Panc1 (cell line): ENCODE results near the gene EIF4E3. TPM values are rescaled to one million over a fixed set of nuclear protein-coding genes. Genes with fewer than 3 reads are reported as not detected.

Experiments used
- ATAC-seq: fragments of 200-7000 bp; cut with Tn5 transposase; 2 replicates; pipeline ENCODE4 v1.9.1; 2020; ENCODE audit warnings: mild to moderate bottlenecking, moderate library complexity
- BruUV-seq: library from RNA; stranded (reverse); fragments of 400-500 nt; replicated peaks from 2 replicates; lab custom pipeline; 2021; lab: Mats Ljungman, UMichigan
- CTCF ChIA-PET: fragments of 300-600 bp; sonication (Branson Sonifier 250); formaldehyde crosslinking; loops from one replicate; lab custom pipeline; 2022; ENCODE audit warnings: antibody characterized with exemption; lab: Charles Lee
- POLR2A ChIA-PET: fragments of 300-600 bp; sonication (Branson Sonifier 250); formaldehyde crosslinking; loops from one replicate; lab custom pipeline; 2022; ENCODE audit warnings: antibody characterized with exemption; lab: Charles Lee
- DNase-seq: peaks from one replicate; pipeline ENCODE4 v3.0.0-alpha.2; 2010; ENCODE audit warnings: low read depth, low spot score
- H3K27ac ChIP-seq: 2 replicates; pipeline ENCODE4 v1.5.1; 2011; ENCODE audit warnings: mild to moderate bottlenecking, low read length, inconsistent platforms
- H3K27me3 ChIP-seq: fragments of 200-500 bp; sonication (Bioruptor generic); 2 replicates; pipeline ENCODE4 v1.6.0; 2014; ENCODE audit warnings: low read length, inconsistent platforms; ENCODE audit not compliant: control insufficient read depth, insufficient read depth
- H3K36me3 ChIP-seq: fragments of 200-500 bp; sonication (Bioruptor generic); 2 replicates; pipeline ENCODE4 v1.5.1; 2014; ENCODE audit warnings: inconsistent platforms, mild to moderate bottlenecking, low read length, moderate library complexity; ENCODE audit not compliant: control insufficient read depth, insufficient read depth
- H3K4me1 ChIP-seq: 2 replicates; pipeline ENCODE4 v1.5.1; 2011; ENCODE audit warnings: inconsistent platforms, mild to moderate bottlenecking, low read length, moderate library complexity; ENCODE audit not compliant: control insufficient read depth, insufficient read depth
- H3K4me3 ChIP-seq, 2 experiments: 2 replicates each; pipeline ENCODE4 v1.5.1; 2011 to 2012; ENCODE audit warnings: low read depth in 2 of 2, low read length in 2 of 2, mild to moderate bottlenecking in 2 of 2, inconsistent platforms in 1 of 2, moderate library complexity in 1 of 2
- H3K9me3 ChIP-seq: fragments of 200-500 bp; sonication (Bioruptor generic); 2 replicates; pipeline ENCODE4 v1.5.1; 2014; ENCODE audit warnings: low read depth, mild to moderate bottlenecking, inconsistent platforms, low read length, moderate library complexity; ENCODE audit not compliant: control insufficient read depth, insufficient read depth
- POLR2AphosphoS5 ChIP-seq: IDR thresholded peaks from 2 replicates; pipeline ENCODE4 v1.6.1; 2012; ENCODE audit warnings: mild to moderate bottlenecking, low read depth, low read length, moderate library complexity
- SIN3A ChIP-seq: IDR thresholded peaks from 2 replicates; pipeline ENCODE4 v1.6.1; 2012; ENCODE audit warnings: low read depth, mild to moderate bottlenecking, low read length, moderate library complexity, borderline replicate concordance; ENCODE audit not compliant: insufficient read depth
- TCF7L2 ChIP-seq: IDR thresholded peaks from 2 replicates; pipeline ENCODE4 v1.6.1; 2011; ENCODE audit warnings: mild to moderate bottlenecking, low read depth, low read length, inconsistent platforms
- in situ Hi-C: cut with HindIII; loops from 2 replicates; pipeline ENCODE4 v1.10.0; 2016; ENCODE audit warnings: low sequenced_read_pairs, low pct_unique_long_range_greater_than_20kb
- intact Hi-C: fragments of 100-400 bp; cut with micrococcal nuclease; formaldehyde crosslinking; loops from one replicate; pipeline ENCODE4 v1.10.0; 2022; ENCODE audit not compliant: unreplicated experiment
- total RNA-seq: library from RNA; stranded (reverse); gene quantifications from one replicate; pipeline ENCODE4 v1.2.1, GENCODE V29; 2021; ENCODE audit not compliant: unreplicated experiment
- TF ChIP-seq, protein P1 (sequence below), 2 experiments: IDR thresholded peaks; 2 replicates each; pipeline ENCODE4 v1.6.1; 2011 to 2012; ENCODE audit warnings: low read depth in 2 of 2, control low read depth in 1 of 2, low read length in 1 of 2, mild to moderate bottlenecking in 1 of 2, moderate library complexity in 1 of 2; ENCODE audit not compliant: insufficient read depth in 1 of 2
- TF ChIP-seq, protein P2 (sequence below): fragments of 450-650 bp; IDR thresholded peaks from 2 replicates; pipeline ENCODE4 v1.5.1; 2017; ENCODE audit warnings: mild to moderate bottlenecking

The EIF4E3 gene
- total RNA-seq, 1 experiment from 2014 or later: 0.39 TPM

DNA sequence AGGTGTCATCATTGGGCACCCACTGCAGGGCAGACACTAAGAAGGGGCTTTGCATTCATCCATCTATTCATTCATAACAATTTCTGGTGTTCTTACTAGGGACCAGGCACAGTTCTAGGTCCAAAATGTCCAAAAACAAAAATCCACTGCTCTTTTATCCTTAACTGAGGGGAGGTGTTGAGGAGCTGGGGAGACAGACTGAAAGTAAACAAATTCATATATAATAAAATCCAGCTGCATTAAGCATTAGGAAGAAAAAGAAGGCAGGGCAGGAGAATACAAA lies 1.1 kb downstream of the EIF4E3 start:
- CTCF ChIA-PET: no interaction called here

DNA sequence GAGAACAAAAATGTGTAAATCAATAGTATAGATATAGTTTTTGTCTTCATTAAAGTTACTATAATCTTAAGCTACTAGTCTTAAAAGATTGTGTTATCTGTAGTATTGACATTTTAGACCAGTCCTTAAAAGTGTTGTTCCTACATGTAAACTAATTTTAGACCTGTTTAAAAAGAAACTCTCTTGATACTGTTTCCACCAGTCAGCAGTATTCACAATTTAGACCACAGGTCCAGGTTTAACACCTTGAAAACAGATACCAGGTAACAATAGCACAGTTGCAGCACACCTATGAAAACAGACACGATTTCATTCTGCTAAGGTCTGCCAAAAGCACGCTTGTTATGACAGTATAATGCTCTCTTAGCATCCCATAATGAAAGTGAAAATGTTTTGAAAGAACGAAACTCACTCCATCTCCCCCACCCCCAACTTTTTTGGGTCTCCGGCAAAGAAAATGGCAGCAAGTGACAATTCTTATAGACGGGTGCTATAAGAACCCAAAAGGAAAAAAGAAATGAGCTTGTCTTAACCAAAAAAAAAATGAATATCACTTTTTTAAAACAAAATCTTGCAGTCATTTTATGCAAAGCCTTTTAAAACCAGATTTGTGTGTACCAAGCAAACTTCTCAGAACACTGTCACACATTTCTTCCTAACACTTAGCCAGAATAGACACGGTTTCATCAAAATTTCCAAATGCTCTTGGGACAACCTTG lies 1.6 kb downstream of the EIF4E3 start:
- ChIA-PET CTCF (no interaction called here), POLR2A (no interaction called here)
- Histone ChIP-seq H3K9me3 (no peaks in the 10 kb centered on the region), H3K27ac (no peak overlapping the region), H3K27me3 (peaks cover 18% of the 10 kb centered on the region), H3K4me3 (no peak overlapping the region), H3K36me3 (no peaks in the 10 kb centered on the region), H3K4me1 (no peaks in the 10 kb centered on the region)
- BruUV-seq: no TSS peak
- in situ Hi-C loops: no loop called here
- ATAC-seq (no peak), DNase-seq (no peak)
- TF ChIP-seq, protein P1, sequence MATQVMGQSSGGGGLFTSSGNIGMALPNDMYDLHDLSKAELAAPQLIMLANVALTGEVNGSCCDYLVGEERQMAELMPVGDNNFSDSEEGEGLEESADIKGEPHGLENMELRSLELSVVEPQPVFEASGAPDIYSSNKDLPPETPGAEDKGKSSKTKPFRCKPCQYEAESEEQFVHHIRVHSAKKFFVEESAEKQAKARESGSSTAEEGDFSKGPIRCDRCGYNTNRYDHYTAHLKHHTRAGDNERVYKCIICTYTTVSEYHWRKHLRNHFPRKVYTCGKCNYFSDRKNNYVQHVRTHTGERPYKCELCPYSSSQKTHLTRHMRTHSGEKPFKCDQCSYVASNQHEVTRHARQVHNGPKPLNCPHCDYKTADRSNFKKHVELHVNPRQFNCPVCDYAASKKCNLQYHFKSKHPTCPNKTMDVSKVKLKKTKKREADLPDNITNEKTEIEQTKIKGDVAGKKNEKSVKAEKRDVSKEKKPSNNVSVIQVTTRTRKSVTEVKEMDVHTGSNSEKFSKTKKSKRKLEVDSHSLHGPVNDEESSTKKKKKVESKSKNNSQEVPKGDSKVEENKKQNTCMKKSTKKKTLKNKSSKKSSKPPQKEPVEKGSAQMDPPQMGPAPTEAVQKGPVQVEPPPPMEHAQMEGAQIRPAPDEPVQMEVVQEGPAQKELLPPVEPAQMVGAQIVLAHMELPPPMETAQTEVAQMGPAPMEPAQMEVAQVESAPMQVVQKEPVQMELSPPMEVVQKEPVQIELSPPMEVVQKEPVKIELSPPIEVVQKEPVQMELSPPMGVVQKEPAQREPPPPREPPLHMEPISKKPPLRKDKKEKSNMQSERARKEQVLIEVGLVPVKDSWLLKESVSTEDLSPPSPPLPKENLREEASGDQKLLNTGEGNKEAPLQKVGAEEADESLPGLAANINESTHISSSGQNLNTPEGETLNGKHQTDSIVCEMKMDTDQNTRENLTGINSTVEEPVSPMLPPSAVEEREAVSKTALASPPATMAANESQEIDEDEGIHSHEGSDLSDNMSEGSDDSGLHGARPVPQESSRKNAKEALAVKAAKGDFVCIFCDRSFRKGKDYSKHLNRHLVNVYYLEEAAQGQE (IDR thresholded peaks at IDR 0.05; ENCODE audit: insufficient read depth in 1 of 2, low read depth in 2 of 2, low read length in 1 of 2): no peak
- TF ChIP-seq POLR2AphosphoS5 (no peak), TCF7L2 (no peak), SIN3A (no peak)
- TF ChIP-seq, protein P2, sequence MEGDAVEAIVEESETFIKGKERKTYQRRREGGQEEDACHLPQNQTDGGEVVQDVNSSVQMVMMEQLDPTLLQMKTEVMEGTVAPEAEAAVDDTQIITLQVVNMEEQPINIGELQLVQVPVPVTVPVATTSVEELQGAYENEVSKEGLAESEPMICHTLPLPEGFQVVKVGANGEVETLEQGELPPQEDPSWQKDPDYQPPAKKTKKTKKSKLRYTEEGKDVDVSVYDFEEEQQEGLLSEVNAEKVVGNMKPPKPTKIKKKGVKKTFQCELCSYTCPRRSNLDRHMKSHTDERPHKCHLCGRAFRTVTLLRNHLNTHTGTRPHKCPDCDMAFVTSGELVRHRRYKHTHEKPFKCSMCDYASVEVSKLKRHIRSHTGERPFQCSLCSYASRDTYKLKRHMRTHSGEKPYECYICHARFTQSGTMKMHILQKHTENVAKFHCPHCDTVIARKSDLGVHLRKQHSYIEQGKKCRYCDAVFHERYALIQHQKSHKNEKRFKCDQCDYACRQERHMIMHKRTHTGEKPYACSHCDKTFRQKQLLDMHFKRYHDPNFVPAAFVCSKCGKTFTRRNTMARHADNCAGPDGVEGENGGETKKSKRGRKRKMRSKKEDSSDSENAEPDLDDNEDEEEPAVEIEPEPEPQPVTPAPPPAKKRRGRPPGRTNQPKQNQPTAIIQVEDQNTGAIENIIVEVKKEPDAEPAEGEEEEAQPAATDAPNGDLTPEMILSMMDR: no peak
- intact Hi-C loops: no loop called here

More for the DNA sequence above, 1.1 kb downstream of the EIF4E3 start:
- Histone ChIP-seq H3K36me3 (no peaks in the 10 kb centered on the region), H3K27me3 (peaks cover 18% of the 10 kb centered on the region), H3K4me1 (no peaks in the 10 kb centered on the region), H3K9me3 (no peaks in the 10 kb centered on the region), H3K27ac (no peak overlapping the region), H3K4me3 (no peak overlapping the region)
- DNase-seq (no peak), ATAC-seq (no peak)
- BruUV-seq: no TSS peak
- POLR2A ChIA-PET: no interaction called here
- TF ChIP-seq, protein P1 (IDR thresholded peaks at IDR 0.05; ENCODE audit: insufficient read depth in 1 of 2, low read depth in 2 of 2, low read length in 1 of 2): no peak
- TF ChIP-seq SIN3A (no peak), TCF7L2 (no peak), POLR2AphosphoS5 (no peak)
- TF ChIP-seq, protein P2: no peak
- intact Hi-C loops: no loop called here
- in situ Hi-C loops: no loop called here
